GM23338 (cell line): ENCODE data around the gene CMSS1. TPM values are rescaled to one million over a fixed set of nuclear protein-coding genes. Genes with fewer than 3 reads are reported as not detected.

Experiments
- ATAC-seq: fragments of 200-7000 bp; cut with Tn5 transposase; 3 replicates; pipeline ENCODE4 v1.9.1; 2020
- DNase-seq: peaks from one replicate; pipeline ENCODE4 v3.0.0-alpha.2; 2015; ENCODE audit warnings: low spot score
- H2AFZ ChIP-seq: fragments of 200-600 bp; sonication (generic); 2 replicates; pipeline ENCODE4 v1.8.0; 2016; ENCODE audit warnings: antibody characterized with exemption, mild to moderate bottlenecking, moderate library complexity
- H3F3A ChIP-seq: fragments of 200-600 bp; sonication (generic); replicated peaks from 2 replicates; pipeline ENCODE4 v1.8.0; 2017; ENCODE audit warnings: antibody characterized with exemption, mixed run types, low read depth
- H3K27ac ChIP-seq: fragments of 200-600 bp; sonication (generic); 2 replicates; pipeline ENCODE4 v1.6.1; 2016; ENCODE audit warnings: low read depth
- H3K27me3 ChIP-seq: fragments of 200-600 bp; sonication (generic); 2 replicates; pipeline ENCODE4 v1.8.0; 2016; ENCODE audit warnings: mild to moderate bottlenecking, mixed run types, moderate library complexity; ENCODE audit not compliant: insufficient read depth
- H3K36me3 ChIP-seq: fragments of 200-600 bp; sonication (generic); 2 replicates; pipeline ENCODE4 v1.8.0; 2016; ENCODE audit warnings: mild to moderate bottlenecking; ENCODE audit not compliant: insufficient read depth
- H3K4me1 ChIP-seq: fragments of 200-600 bp; sonication (generic); 2 replicates; pipeline ENCODE4 v1.8.0; 2016; ENCODE audit warnings: mild to moderate bottlenecking, moderate library complexity; ENCODE audit not compliant: insufficient read depth
- H3K4me2 ChIP-seq: fragments of 200-600 bp; sonication (generic); 2 replicates; pipeline ENCODE4 v1.7.1; 2017; ENCODE audit warnings: mixed run types
- H3K4me3 ChIP-seq: fragments of 200-600 bp; sonication (generic); 2 replicates; pipeline ENCODE4 v1.6.1; 2016; ENCODE audit warnings: mixed run types
- H3K79me2 ChIP-seq: fragments of 200-600 bp; sonication (generic); replicated peaks from 2 replicates; pipeline ENCODE4 v1.8.0; 2017; ENCODE audit warnings: mild to moderate bottlenecking; ENCODE audit not compliant: insufficient read depth
- H3K9me2 ChIP-seq: fragments of 200-600 bp; sonication (generic); 2 replicates; pipeline ENCODE4 v1.8.0; 2017; ENCODE audit not compliant: insufficient read depth
- H4K20me1 ChIP-seq: fragments of 200-600 bp; sonication (generic); replicated peaks from 2 replicates; pipeline ENCODE4 v1.8.0; 2017; ENCODE audit warnings: mild to moderate bottlenecking; ENCODE audit not compliant: insufficient read depth
- H3K27ac Mint-ChIP-seq: 2 replicates; pipeline ENCODE4 v1.8.0; 2020; ENCODE audit warnings: inconsistent platforms, mild to moderate bottlenecking, moderate library complexity, mixed read lengths
- H3K27me3 Mint-ChIP-seq: 3 replicates; pipeline ENCODE4 v1.8.0; 2022; ENCODE audit warnings: low read depth, mild to moderate bottlenecking, moderate library complexity, mixed read lengths, inconsistent platforms; ENCODE audit not compliant: insufficient read depth, poor library complexity
- H3K36me3 Mint-ChIP-seq: 3 replicates; pipeline ENCODE4 v1.8.0; 2021; ENCODE audit warnings: low read depth, mild to moderate bottlenecking, inconsistent platforms, moderate library complexity, mixed read lengths
- H3K4me1 Mint-ChIP-seq: 3 replicates; pipeline ENCODE4 v1.8.0; 2020; ENCODE audit warnings: mild to moderate bottlenecking, inconsistent platforms, mixed read lengths
- H3K4me3 Mint-ChIP-seq: 3 replicates; pipeline ENCODE4 v1.8.0; 2021; ENCODE audit warnings: moderate library complexity, mild to moderate bottlenecking, inconsistent platforms, mixed read lengths
- H3K9me3 Mint-ChIP-seq: 3 replicates; pipeline ENCODE4 v1.8.0; 2020; ENCODE audit warnings: moderate library complexity, mild to moderate bottlenecking, inconsistent platforms, mixed read lengths
- CREB1 ChIP-seq: fragments of 250-450 bp; sonication (Bioruptor Pico); IDR thresholded peaks from 2 replicates; pipeline ENCODE4 v1.5.0; 2020; ENCODE audit warnings: low read depth, mild to moderate bottlenecking, moderate library complexity
- CTCF ChIP-seq, 2 experiments: fragments of 200-600 bp in 1 of 2; sonication (generic) in 1 of 2; conservative IDR thresholded peaks; 2 replicates each; pipeline versions ENCODE4 v1.5.1 to v1.6.1; 2016 to 2017; ENCODE audit warnings: antibody characterized with exemption in 2 of 2, low read depth in 2 of 2, mild to moderate bottlenecking in 2 of 2, moderate library complexity in 1 of 2
- EZH2 ChIP-seq: fragments of 200-600 bp; sonication (generic); IDR thresholded peaks from one replicate; pipeline ENCODE4 v1.8.0; 2017; ENCODE audit warnings: antibody characterized with exemption, mild to moderate bottlenecking, low read depth; ENCODE audit not compliant: unreplicated experiment
- EZH2phosphoT487 ChIP-seq: fragments of 200-600 bp; sonication (generic); IDR thresholded peaks from one replicate; pipeline ENCODE4 v1.8.1; 2018; ENCODE audit warnings: antibody characterized with exemption; ENCODE audit not compliant: unreplicated experiment
- JUNB ChIP-seq: IDR thresholded peaks from one replicate; pipeline ENCODE4 v1.6.1; 2016; ENCODE audit warnings: antibody characterized with exemption; ENCODE audit not compliant: unreplicated experiment
- NANOG ChIP-seq: IDR thresholded peaks from 2 replicates; pipeline ENCODE4 v1.6.1; 2016; ENCODE audit warnings: antibody characterized with exemption, borderline replicate concordance
- POLR2AphosphoS5 ChIP-seq: IDR thresholded peaks from 2 replicates; pipeline ENCODE4 v1.6.1; 2016; ENCODE audit warnings: antibody characterized with exemption, low read depth
- REST ChIP-seq: IDR thresholded peaks from one replicate; pipeline ENCODE4 v1.6.1; 2018; ENCODE audit warnings: antibody characterized with exemption; ENCODE audit not compliant: unreplicated experiment
- STAT1 ChIP-seq: IDR thresholded peaks from one replicate; pipeline ENCODE4 v1.6.1; 2016; ENCODE audit warnings: antibody characterized with exemption; ENCODE audit not compliant: unreplicated experiment
- ZNF114 ChIP-seq: fragments of 250-450 bp; sonication (Bioruptor Pico); IDR thresholded peaks from 2 replicates; pipeline ENCODE4 v1.5.0; 2020; ENCODE audit warnings: mild to moderate bottlenecking, moderate library complexity
- ZNF331 ChIP-seq: fragments of 250-450 bp; sonication (Bioruptor Pico); IDR thresholded peaks from 2 replicates; pipeline ENCODE4 v1.5.0; 2020; ENCODE audit warnings: low read depth, mild to moderate bottlenecking, moderate library complexity
- ZNF462 ChIP-seq: fragments of 250-450 bp; sonication (Bioruptor Pico); IDR thresholded peaks from 2 replicates; pipeline ENCODE4 v1.5.0; 2020; ENCODE audit warnings: mild to moderate bottlenecking, moderate library complexity
- polyA plus RNA-seq: library from polyadenylated mRNA; unstranded; fragments of >200 nt; fragmentation: Nextera tagmentation; extraction: Ambion mirVana; gene quantifications from 2 replicates; pipeline ENCODE4 v1.2.1, GENCODE V29; 2016
- total RNA-seq: library from RNA; depleted of rRNA; stranded (reverse); fragments of >200 nt; shearing (Covaris generic); gene quantifications from 2 replicates; pipeline ENCODE4 v1.2.3, GENCODE V29; 2014
- TF ChIP-seq, protein P1 (sequence below): IDR thresholded peaks from 2 replicates; pipeline ENCODE4 v1.6.1; 2016; ENCODE audit warnings: antibody characterized with exemption

CMSS1 gene
- total and polyA plus RNA-seq, 2 experiments from 2014 or later: 39.4 to 187 TPM

- Mint-ChIP-seq H3K36me3 (no peaks in the 10 kb centered on the region), H3K27me3 (no peaks in the 10 kb centered on the region), H3K27ac (no peak overlapping the region), H3K4me1 (peaks cover 25% of the 10 kb centered on the region; the same call in 2 of the 3 replicates), H3K9me3 (no peaks in the 10 kb centered on the region), H3K4me3 (no peak overlapping the region)
- Histone ChIP-seq H3K79me2 (no peaks in the 10 kb centered on the region), H2AFZ (no peak overlapping the region), H3K4me3 (no peak overlapping the region), H3F3A (no peaks in the 10 kb centered on the region), H3K4me2 (no peak overlapping the region), H3K4me1 (0 out of 2 replicates have a peak, but pooled peaks cover 7% of the 10 kb centered on the region), H4K20me1 (no peaks in the 10 kb centered on the region), H3K9me2 (no peaks in the 10 kb centered on the region), H3K27ac (no peak overlapping the region), H3K36me3 (no peaks in the 10 kb centered on the region), H3K27me3 (no peaks in the 10 kb centered on the region)
- TF ChIP-seq ZNF331 (no peak), STAT1 (no peak), ZNF114 (no peak), NANOG (no peak), POLR2AphosphoS5 (no peak), EZH2 (no peak), ZNF462 (no peak), CREB1 (no peak), EZH2phosphoT487 (no peak), JUNB (no peak), REST (no peak), CTCF (conservative IDR thresholded peaks at IDR 0.05; ENCODE audit: low read depth in 2 of 2) (no peak)
- TF ChIP-seq, protein P1, sequence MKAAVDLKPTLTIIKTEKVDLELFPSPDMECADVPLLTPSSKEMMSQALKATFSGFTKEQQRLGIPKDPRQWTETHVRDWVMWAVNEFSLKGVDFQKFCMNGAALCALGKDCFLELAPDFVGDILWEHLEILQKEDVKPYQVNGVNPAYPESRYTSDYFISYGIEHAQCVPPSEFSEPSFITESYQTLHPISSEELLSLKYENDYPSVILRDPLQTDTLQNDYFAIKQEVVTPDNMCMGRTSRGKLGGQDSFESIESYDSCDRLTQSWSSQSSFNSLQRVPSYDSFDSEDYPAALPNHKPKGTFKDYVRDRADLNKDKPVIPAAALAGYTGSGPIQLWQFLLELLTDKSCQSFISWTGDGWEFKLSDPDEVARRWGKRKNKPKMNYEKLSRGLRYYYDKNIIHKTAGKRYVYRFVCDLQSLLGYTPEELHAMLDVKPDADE: no peak
- ATAC-seq (no peak), DNase-seq (no peak)
Observed at GRCh38 chr3:100108464-100109079, 290.9 kb downstream of the CMSS1 start.
